GM12878 (cell line): Measurements from ENCODE around the gene NAMPT. TPM values are rescaled to one million over a fixed set of nuclear protein-coding genes. Genes with fewer than 3 reads are reported as not detected.

ENCODE experiments used
- ATAC-seq: fragments of 200-7000 bp; cut with Tn5 transposase; 3 replicates; pipeline ENCODE4 v1.9.1; 2020; ENCODE audit warnings: mild to moderate bottlenecking, moderate library complexity
- BruUV-seq: library from RNA; stranded (reverse); fragments of 400-500 nt; replicated peaks from 2 replicates; lab custom pipeline; 2021; lab: Mats Ljungman, UMichigan
- CTCF ChIA-PET: fragments of 300-600 bp; sonication (Branson Sonifier 250); formaldehyde crosslinking; extraction: SDS; loops from one replicate; lab custom pipeline; 2021; ENCODE audit warnings: inconsistent platforms; lab: Yijun Ruan, JAX
- POLR2A ChIA-PET: fragments of 350-600 bp; formaldehyde crosslinking; extraction: SDS; loops from one replicate; lab custom pipeline; 2021; ENCODE audit warnings: inconsistent platforms; lab: Charles Lee
- RAD21 ChIA-PET: fragments of 300-600 bp; sonication (Branson Sonifier 250); formaldehyde crosslinking; loops from one replicate; lab custom pipeline; 2023; ENCODE audit warnings: antibody characterized with exemption; ENCODE audit not compliant: unreplicated experiment; lab: Charles Lee
- SMC1A ChIA-PET: fragments of 300-600 bp; sonication (Branson Sonifier 250); formaldehyde crosslinking; loops from one replicate; lab custom pipeline; 2023; ENCODE audit not compliant: unreplicated experiment, uncharacterized antibody; lab: Charles Lee
- DNase-seq: peaks from one replicate; pipeline ENCODE4 v3.0.0-alpha.2; 2011; ENCODE audit warnings: low read depth, low spot score
- FAIRE-seq: peaks from 3 replicates; lab custom pipeline; 2011; peaks lifted over from hg19 to GRCh38; lab: Jason Lieb, UNC
- H2AFZ ChIP-seq: 2 replicates; pipeline ENCODE4 v1.6.0; 2011; ENCODE audit warnings: low read depth, low read length, control low read depth; ENCODE audit not compliant: control insufficient read depth
- H3K27ac ChIP-seq: 2 replicates; pipeline ENCODE4 v1.5.1; 2011; ENCODE audit warnings: control low read depth; ENCODE audit not compliant: control insufficient read depth, insufficient read depth
- H3K27me3 ChIP-seq, 2 experiments: replicated peaks in 1 of 2; 2 replicates each; pipeline versions ENCODE4 v1.6.0 to v1.6.1; 2011; ENCODE audit warnings: low read length in 1 of 2; ENCODE audit not compliant: control insufficient read depth in 2 of 2, insufficient read depth in 2 of 2
- H3K36me3 ChIP-seq, 2 experiments: 2 replicates each; pipeline ENCODE4 v1.5.1; 2011; ENCODE audit warnings: low read length in 1 of 2; ENCODE audit not compliant: control insufficient read depth in 2 of 2, insufficient read depth in 2 of 2
- H3K4me1 ChIP-seq: 2 replicates; pipeline ENCODE4 v1.6.1; 2011; ENCODE audit warnings: mild to moderate bottlenecking, low read length, moderate library complexity, mixed read lengths; ENCODE audit not compliant: control insufficient read depth, insufficient read depth
- H3K4me2 ChIP-seq: 2 replicates; pipeline ENCODE4 v1.6.0; 2011; ENCODE audit warnings: control low read depth; ENCODE audit not compliant: control insufficient read depth, insufficient read depth
- H3K4me3 ChIP-seq: fragments of 200-600 bp; sonication (generic); 2 replicates; pipeline ENCODE4 v1.5.1; 2016
- H3K79me2 ChIP-seq: 2 replicates; pipeline ENCODE4 v1.6.0; 2011; ENCODE audit warnings: low read length; ENCODE audit not compliant: control insufficient read depth, insufficient read depth
- H3K9ac ChIP-seq: 2 replicates; pipeline ENCODE4 v1.8.0; 2011; ENCODE audit warnings: low read length, control low read depth, mixed read lengths; ENCODE audit not compliant: control insufficient read depth, insufficient read depth
- H3K9me3 ChIP-seq: replicated peaks from 3 replicates; pipeline ENCODE4 v1.5.1; 2011; ENCODE audit warnings: mild to moderate bottlenecking, low read length; ENCODE audit not compliant: control insufficient read depth, insufficient read depth
- H4K20me1 ChIP-seq: 2 replicates; pipeline ENCODE4 v1.6.0; 2011; ENCODE audit not compliant: control insufficient read depth, insufficient read depth
- BCL3 ChIP-seq: IDR thresholded peaks from 2 replicates; pipeline ENCODE4 v1.6.1; 2011; ENCODE audit warnings: borderline replicate concordance, low read depth, mild to moderate bottlenecking, moderate library complexity, low read length; ENCODE audit not compliant: insufficient read depth, poor library complexity, severe bottlenecking
- BHLHE40 ChIP-seq, 2 experiments: fragments of 450-650 bp in 1 of 2; IDR thresholded peaks; 2 replicates each; pipeline ENCODE4 v1.6.1; 2011 to 2017; ENCODE audit warnings: low read depth in 2 of 2, borderline replicate concordance in 1 of 2, improper control_type of control experiment in 1 of 2, low read length in 1 of 2, mild to moderate bottlenecking in 1 of 2
- CREM ChIP-seq: IDR thresholded peaks from 2 replicates; pipeline ENCODE4 v1.6.1; 2014; ENCODE audit warnings: antibody characterized with exemption, low read depth
- ETV6 ChIP-seq, 2 experiments: fragments of 450-650 bp in 1 of 2; IDR thresholded peaks in 1 of 2; conservative IDR thresholded peaks in 1 of 2; 2 replicates each; pipeline ENCODE4 v1.6.1; 2014; ENCODE audit warnings: antibody characterized with exemption in 1 of 2, borderline replicate concordance in 1 of 2, low read depth in 1 of 2, mild to moderate bottlenecking in 1 of 2, moderate library complexity in 1 of 2
- EZH2 ChIP-seq: IDR thresholded peaks from 2 replicates; pipeline ENCODE4 v1.6.1; 2012; ENCODE audit warnings: low read depth, mild to moderate bottlenecking, control low read depth, inconsistent platforms, low read length, borderline replicate concordance; ENCODE audit not compliant: control insufficient read depth
- MXI1 ChIP-seq: fragments of 150-350 bp; IDR thresholded peaks from 2 replicates; pipeline ENCODE4 v1.6.1; 2011; ENCODE audit warnings: low read depth, mild to moderate bottlenecking, inconsistent platforms, low read length, improper control_type of control experiment
- NFYB ChIP-seq: IDR thresholded peaks from 2 replicates; pipeline ENCODE4 v1.6.1; 2011; ENCODE audit warnings: low read depth, mild to moderate bottlenecking, low read length, improper control_type of control experiment, moderate library complexity; ENCODE audit not compliant: insufficient read depth
- RBBP5 ChIP-seq: fragments of 200-600 bp; sonication (generic); conservative IDR thresholded peaks from 2 replicates; pipeline ENCODE4 v1.6.1; 2016
- SIX5 ChIP-seq: IDR thresholded peaks from 2 replicates; pipeline ENCODE4 v1.6.1; 2011; ENCODE audit warnings: mild to moderate bottlenecking, low read depth, low read length, moderate library complexity; ENCODE audit not compliant: severe bottlenecking
- SMAD5 ChIP-seq: IDR thresholded peaks from 2 replicates; pipeline ENCODE4 v1.6.1; 2016; ENCODE audit warnings: antibody characterized with exemption, low read depth
- SMC3 ChIP-seq: IDR thresholded peaks from 2 replicates; pipeline ENCODE4 v1.6.1; 2011; ENCODE audit warnings: low read length, improper control_type of control experiment, borderline replicate concordance
- SP1 ChIP-seq: IDR thresholded peaks from one replicate; pipeline ENCODE4 v1.6.1; 2011; ENCODE audit warnings: low read depth, low read length
- USF1 ChIP-seq: IDR thresholded peaks from 2 replicates; pipeline ENCODE4 v1.6.1; 2011; ENCODE audit warnings: borderline replicate concordance, low read depth, mild to moderate bottlenecking, moderate library complexity, mixed read lengths, low read length; ENCODE audit not compliant: insufficient read depth; ENCODE audit errors: extremely low read length
- WGBS: methylation state at CpG from one replicate; pipeline ENCODE4 v1.1.6; 2016; ENCODE audit warnings: low lambda C conversion rate; ENCODE audit not compliant: insufficient replicate concordance, insufficient coverage; ENCODE audit errors: missing lambda C conversion rate; 5-methylcytosine and 5-hydroxymethylcytosine counted together
- in situ Hi-C: fragments of 300-500 bp; cut with MboI; formaldehyde crosslinking; loops from 9 replicates; pipeline ENCODE4 v1.14.3; 2018; ENCODE audit warnings: mixed read lengths
- intact Hi-C: fragments of 100-400 bp; cut with micrococcal nuclease; formaldehyde crosslinking; loops from one replicate; pipeline ENCODE4 v1.14.2; 2022; ENCODE audit not compliant: unreplicated experiment
- polyA plus RNA-seq, 11 experiments: library from polyadenylated mRNA; depleted of rRNA in 4 of 11; unstranded in 6 of 11; stranded (reverse) in 5 of 11; fragments of >200 nt; fragmentation: Nextera tagmentation in 4 of 11; fragmentation: Illumina TruSeq in 1 of 11; extraction: Ambion mirVana in 4 of 11; extraction: Trizol in 1 of 11; gene quantifications; 1 replicate in 1 of 11; 2 replicates in 10 of 11; pipeline versions ENCODE4 v1.2.1 to v1.2.3, GENCODE V29; 2011 to 2016; ENCODE audit warnings: inconsistent platforms in 2 of 11, missing spikeins in 2 of 11, low read depth in 1 of 11
- total RNA-seq, 4 experiments: library from RNA; depleted of rRNA in 3 of 4; stranded (reverse); fragments of >200 nt in 3 of 4; fragmentation: Illumina TruSeq in 1 of 4; extraction: Trizol in 1 of 4; gene quantifications; 2 replicates each; pipeline versions ENCODE4 v1.2.1 to v1.2.3, GENCODE V29; 2013 to 2021

NAMPT gene
- total and polyA plus RNA-seq, 10 of the 15 experiments (the other 5 are each of a cell fraction or from before 2014, with no cell fraction given): 28.3 to 173 (median 75.0) TPM

GRCh38 chr7:106216517-106216922 is 68.3 kb downstream of the NAMPT start:
- Histone ChIP-seq H3K9ac (no peak overlapping the region), H2AFZ (no peak overlapping the region), H3K4me3 (no peak overlapping the region), H3K27ac (no peak overlapping the region), H3K4me2 (no peak overlapping the region), H3K4me1 (no peaks in the 10 kb centered on the region), H3K36me3 (no peaks in the 10 kb centered on the region), H3K27me3 (no peaks in the 10 kb centered on the region), H4K20me1 (no peaks in the 10 kb centered on the region), H3K9me3 (no peaks in the 10 kb centered on the region; the same call in 2 of the 3 replicates), H3K79me2 (no peaks in the 10 kb centered on the region)
- intact Hi-C loops (no loop called here), in situ Hi-C loops (no loop called here)
- ChIA-PET RAD21 (interaction anchor here (1.4 kb wide), 1 partner anchor 246 kb away, joined by 5 read pairs; no protein-coding TSS in a partner anchor), POLR2A (interaction anchor here (0.8 kb wide), 1 partner anchor 14 kb away, joined by 3 read pairs; no protein-coding TSS in a partner anchor), SMC1A (interaction anchor here (0.6 kb wide), 1 partner anchor 80 kb away, joined by 3 read pairs; no protein-coding TSS in a partner anchor), CTCF (interaction anchor here (0.8 to 1.1 kb wide), 4 partner anchors 13 to 300 kb away, joined by 3 read pairs; no protein-coding TSS in a partner anchor)
- no TSS peak for BruUV-seq
- FAIRE-seq (no peak), DNase-seq (no peak), ATAC-seq (no peak)
- WGBS: 29% methylated on average over 2 of the region's 2 CpGs
- TF ChIP-seq SIX5 (no peak), SMAD5 (no peak), EZH2 (no peak), SP1 (no peak), BHLHE40 (IDR thresholded peaks at IDR 0.05; ENCODE audit: borderline replicate concordance in 1 of 2, low read depth in 2 of 2, low read length in 1 of 2) (no peak)

- no peak for DNase-seq
- SMC1A ChIA-PET: no interaction called here
- RAD21 ChIA-PET: interaction anchor here (1.4 kb wide), 1 partner anchor 246 kb away, joined by 5 read pairs; no protein-coding TSS in a partner anchor
- Histone ChIP-seq H3K27me3 (no peaks in the 10 kb centered on the region), H3K4me3 (no peak overlapping the region), H2AFZ (no peak overlapping the region), H3K4me2 (no peak overlapping the region), H4K20me1 (no peaks in the 10 kb centered on the region), H3K27ac (no peak overlapping the region), H3K9ac (no peak overlapping the region), H3K79me2 (no peaks in the 10 kb centered on the region), H3K4me1 (no peaks in the 10 kb centered on the region), H3K9me3 (no peaks in the 10 kb centered on the region; the same call in 2 of the 3 replicates), H3K36me3 (no peaks in the 10 kb centered on the region)
- no peak for FAIRE-seq
- intact Hi-C loops (no loop called here), in situ Hi-C loops (no loop called here)
- no TSS peak for BruUV-seq
- CTCF ChIA-PET: interaction anchor here (0.8 to 1.1 kb wide), 3 partner anchors 14 to 300 kb away, joined by 3 read pairs; no protein-coding TSS in a partner anchor
- no peak for ATAC-seq
- WGBS: 48% methylated on average over 8 of the region's 8 CpGs
- POLR2A ChIA-PET: interaction anchor here (0.8 kb wide), 1 partner anchor 14 kb away, joined by 3 read pairs; no protein-coding TSS in a partner anchor
- TF ChIP-seq BCL3 (no peak), USF1 (no peak), CREM (no peak), SMC3 (no peak), NFYB (no peak), ETV6 (conservative IDR thresholded peaks at IDR 0.05 in 1 of 2, IDR thresholded peaks at IDR 0.05 in 1 of 2; ENCODE audit: borderline replicate concordance in 1 of 2, low read depth in 1 of 2) (no peak), MXI1 (no peak), RBBP5 (no peak), SP1 (no peak)
These were observed 68.8 kb downstream of the NAMPT start for GRCh38 chr7:106215868-106216516.
